Choroid plexus epithelial cell (primary cell): Measurements from ENCODE around the gene ANAPC16.
"Not testable (repeated sequence)": the region's sequence is repeated elsewhere in the genome, so short reads cannot be mapped to it uniquely, and the experiment has no call there.

ENCODE experiments used
- DNase-seq: peaks from one replicate; pipeline ENCODE4 v3.0.0-alpha.2; 2010; ENCODE audit warnings: low read depth
- H3K4me3 ChIP-seq: 2 replicates; pipeline ENCODE4 v1.5.1; 2011; ENCODE audit warnings: low read depth, mild to moderate bottlenecking, control low read depth, low read length, moderate library complexity
- CTCF ChIP-seq: conservative IDR thresholded peaks from 2 replicates; pipeline ENCODE4 v1.5.1; 2011; ENCODE audit warnings: low read depth, mild to moderate bottlenecking, control low read depth, inconsistent platforms, low read length, moderate library complexity

Gene ANAPC16

GRCh38 chr10:72186982-72187330 lies 28.9 kb upstream of the ANAPC16 start:
- no peak for DNase-seq
- no peak for TF ChIP-seq CTCF
- H3K4me3 ChIP-seq = no peak overlapping the region

GRCh38 chr10:72194949-72195348 lies 20.9 kb upstream of the ANAPC16 start:
- TF ChIP-seq CTCF = no peak
- no peak for DNase-seq
- H3K4me3 ChIP-seq = no peak overlapping the region

GRCh38 chr10:72200883-72201282 lies 14.9 kb upstream of the ANAPC16 start:
- TF ChIP-seq CTCF = no peak
- no peak for DNase-seq
- no peak overlapping the region for H3K4me3 ChIP-seq

DNA sequence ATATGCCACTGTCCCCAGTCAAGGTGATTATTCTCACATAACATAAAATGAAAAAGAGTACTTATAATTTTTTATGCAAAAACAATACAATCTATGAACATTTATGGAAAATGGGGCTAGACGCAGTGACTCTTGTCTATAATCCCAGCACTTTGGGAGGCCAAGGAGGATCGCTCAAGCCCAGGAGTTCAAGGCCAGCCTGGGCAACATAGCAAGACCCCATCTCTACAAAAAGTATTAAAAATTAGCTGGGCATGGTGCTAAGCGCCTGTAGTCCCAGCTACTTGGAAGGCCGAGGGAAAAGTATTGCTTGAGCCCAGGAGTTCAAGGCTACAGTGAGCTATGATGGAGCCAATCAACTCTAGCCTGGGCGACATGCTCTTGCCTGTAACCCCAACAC lies 14.5 kb upstream of the ANAPC16 start:
- no peak for TF ChIP-seq CTCF
- no peak overlapping the region for H3K4me3 ChIP-seq
- no peak for DNase-seq

GRCh38 chr10:72204296-72204695 lies 11.5 kb upstream of the ANAPC16 start:
- TF ChIP-seq CTCF = no peak
- DNase-seq = no peak
- no peak overlapping the region for H3K4me3 ChIP-seq

DNA sequence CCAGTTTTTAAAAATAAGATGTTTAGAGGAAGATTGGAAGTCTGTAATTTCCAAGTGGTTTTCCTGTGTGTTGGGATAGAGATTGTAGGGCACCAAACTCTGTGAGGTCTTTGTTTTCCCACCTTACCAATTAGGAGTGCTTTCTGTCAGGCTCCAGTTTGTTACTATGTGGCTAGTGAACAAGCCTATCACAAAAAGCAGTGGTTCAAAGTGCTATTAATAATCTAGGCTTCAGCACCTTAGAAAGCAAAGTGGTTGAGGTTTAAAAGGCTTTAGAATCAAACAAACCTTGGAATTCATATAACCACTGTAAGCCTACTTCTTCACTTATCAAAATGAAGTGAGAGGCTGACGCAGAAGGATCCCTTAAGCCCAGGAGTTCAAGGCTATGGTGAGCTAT lies 11.1 kb upstream of the ANAPC16 start:
- TF ChIP-seq CTCF = no peak
- DNase-seq = no peak
- no peak overlapping the region for H3K4me3 ChIP-seq

DNA sequence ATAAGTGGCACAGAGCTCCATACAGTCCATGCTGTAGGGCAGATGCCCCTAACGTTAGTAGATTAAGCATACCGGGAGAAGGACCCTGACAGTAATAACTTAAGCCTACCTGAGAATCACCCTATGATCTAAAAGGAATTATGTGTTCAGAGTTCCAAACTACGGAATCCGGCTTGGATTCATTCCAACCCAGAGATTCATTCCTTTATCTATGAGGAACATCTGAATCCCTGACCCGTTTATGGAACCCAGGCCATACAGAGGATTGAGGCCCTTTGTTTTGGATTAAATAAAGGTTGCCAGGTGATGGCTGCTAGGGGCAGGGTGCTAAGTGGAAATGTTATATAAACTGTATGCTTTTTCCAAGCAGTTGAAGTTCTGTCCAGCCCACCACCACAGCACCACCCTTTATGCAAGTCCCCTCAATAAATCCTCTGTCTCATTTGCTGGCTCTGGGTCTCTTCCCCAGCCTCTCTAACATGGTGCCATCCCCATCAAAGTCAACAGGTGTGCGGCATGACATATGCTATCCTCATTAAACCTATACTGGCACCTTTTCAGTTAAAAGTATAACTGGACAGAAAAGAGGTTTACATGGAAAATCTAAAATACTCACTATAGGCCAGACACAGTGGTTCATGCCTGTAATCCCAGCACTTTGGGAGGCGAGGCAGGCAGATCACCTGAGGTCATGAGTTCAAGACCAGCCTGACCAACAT lies 9.1 kb upstream of the ANAPC16 start:
- no peak for DNase-seq
- TF ChIP-seq CTCF = no peak

DNA sequence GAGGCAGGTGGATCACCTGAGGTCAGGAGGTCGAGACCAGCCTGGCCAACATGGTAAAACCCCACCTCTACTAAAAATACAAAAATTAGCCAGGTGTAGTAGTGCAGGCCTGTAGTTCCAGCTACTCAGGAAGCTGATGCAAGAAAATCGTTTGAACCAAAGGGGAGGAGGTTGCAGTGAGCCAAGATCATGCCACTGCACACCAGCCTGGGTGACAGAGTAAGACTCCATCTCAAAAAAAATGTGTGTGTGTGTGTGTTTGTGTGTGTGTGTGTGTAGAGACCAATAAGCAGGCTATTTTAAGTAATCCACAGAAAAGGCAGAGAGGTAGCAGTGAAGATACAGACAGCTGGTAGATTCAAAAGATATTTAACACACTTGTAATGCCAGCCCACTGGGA lies 7.3 kb upstream of the ANAPC16 start:
- not testable (repeated sequence) for H3K4me3 ChIP-seq, DNase-seq

More for the DNA sequence above, 9.1 kb upstream of the ANAPC16 start:
- no peak overlapping the region for H3K4me3 ChIP-seq

- not testable (repeated sequence) for DNase-seq, H3K4me3 ChIP-seq
Measured at GRCh38 chr10:72211381-72211780, 4.4 kb upstream of the ANAPC16 start.

- not testable (repeated sequence) for H3K4me3 ChIP-seq, DNase-seq
Measured at GRCh38 chr10:72211832-72212231, 4.0 kb upstream of the ANAPC16 start.
